Peyer's patch (tissue), 4 donors: ENCODE results near the gene ANO8. TPM values are rescaled to one million over a fixed set of nuclear protein-coding genes. Genes with fewer than 3 reads are reported as not detected.
A peak's percentile ranks its signal among the peaks of the same experiment; 100 is the strongest.

ENCODE experiments used
- DNase-seq, 3 donors: peaks; one replicate each; pipeline ENCODE4 v3.0.0-alpha.2; 2017 to 2019
- H3K27ac ChIP-seq, 4 donors: fragments of 200-600 bp; sonication (generic); one replicate each; pipeline ENCODE4 v1.5.1; 2016 to 2019
- H3K27me3 ChIP-seq, 2 donors: fragments of 200-600 bp; sonication (generic); one replicate each; pipeline ENCODE4 v1.5.1; 2019
- H3K36me3 ChIP-seq, 3 donors: fragments of 200-600 bp; sonication (generic); one replicate each; pipeline ENCODE4 v1.5.1; 2016 to 2019
- H3K4me1 ChIP-seq, 4 donors: fragments of 200-600 bp; sonication (generic); one replicate each; pipeline ENCODE4 v1.5.1; 2016 to 2019
- H3K4me3 ChIP-seq, 4 donors: fragments of 200-600 bp; sonication (generic); 1 replicate in 3 of 4; 2 replicates in 1 of 4; pipeline ENCODE4 v1.5.1; 2016 to 2019; ENCODE audit warnings: mild to moderate bottlenecking in 1 of 4
- H3K9me3 ChIP-seq, 4 donors: fragments of 200-600 bp; sonication (generic); one replicate each; pipeline ENCODE4 v1.5.1; 2016 to 2019; ENCODE audit warnings: mild to moderate bottlenecking in 1 of 4
- POLR2A ChIP-seq, 2 donors: fragments of 450-650 bp; IDR thresholded peaks; one replicate each; pipeline ENCODE4 v1.5.1; 2017; ENCODE audit warnings: antibody characterized with exemption in 2 of 2, mild to moderate bottlenecking in 2 of 2, moderate library complexity in 2 of 2
- total RNA-seq, 4 donors: library from RNA; depleted of rRNA; stranded (reverse); fragments of >200 nt; gene quantifications; one replicate each; pipeline ENCODE4 v1.1.0, GENCODE V29; 2016
- TF ChIP-seq, protein P1 (sequence below), 6 experiments: fragments of 450-650 bp in 4 of 6; fragments of 200-600 bp in 2 of 6; sonication (generic) in 1 of 6; IDR thresholded peaks; one replicate each; pipeline ENCODE4 v1.5.1; 2017 to 2019; ENCODE audit warnings: antibody characterized with exemption in 6 of 6, mild to moderate bottlenecking in 3 of 6, moderate library complexity in 1 of 6

Gene ANO8
- total RNA-seq, 4 donors from 2014 or later: 10.3 to 18.9 (median 16.0) TPM

DNA sequence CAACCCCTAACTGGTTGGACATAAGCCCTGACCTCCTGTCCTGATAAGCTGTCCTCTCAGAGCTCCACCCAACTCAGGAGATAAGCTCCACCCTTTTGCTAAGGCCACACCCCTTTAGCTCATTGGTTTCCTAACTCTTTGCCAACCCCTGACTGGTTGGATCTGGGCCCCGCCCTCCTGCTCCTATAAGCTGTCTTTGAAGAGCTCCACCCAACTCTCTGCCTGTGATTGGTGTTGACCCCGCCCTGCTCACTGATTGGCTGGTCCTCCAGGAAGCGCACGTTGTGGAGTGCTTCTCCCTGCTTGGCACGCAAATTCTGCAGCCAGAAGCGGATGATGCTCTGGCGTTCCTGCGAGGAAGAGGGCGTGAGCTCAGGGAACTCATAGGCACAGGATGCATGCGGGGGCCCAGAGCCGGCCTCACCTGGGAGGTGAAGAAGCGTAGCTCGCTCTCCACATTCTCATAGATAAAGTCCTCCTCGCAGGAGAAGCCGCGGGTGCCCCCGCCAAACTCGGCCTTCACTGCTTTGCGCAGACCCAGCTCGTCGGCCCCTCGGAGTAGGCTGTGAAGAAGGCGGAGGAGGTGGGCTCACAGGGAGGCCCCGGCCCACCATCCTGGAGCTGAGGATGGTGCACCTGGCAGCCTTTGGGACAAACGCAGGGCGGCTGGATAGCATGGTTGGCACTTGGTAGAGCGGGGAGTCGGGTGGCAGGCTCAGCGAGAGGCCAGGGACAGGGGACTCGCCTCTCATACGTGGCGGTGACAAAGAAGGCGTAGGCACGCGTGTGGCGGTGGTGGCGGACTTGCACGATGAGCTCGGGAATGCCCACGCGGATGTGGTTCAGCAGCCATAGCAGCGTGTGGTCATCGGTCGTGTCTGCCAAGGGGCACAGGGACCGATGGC, 1.7 kb downstream of the ANO8 start:
- H3K4me1 ChIP-seq: peaks cover 8 to 48% (median 23%) of the 10 kb centered on the region in 4 donors
- H3K4me3 ChIP-seq: no peak overlapping the region
- peaks cover 0 to 8% of the 10 kb centered on the region in 2 donors for H3K27me3 ChIP-seq
- H3K36me3 ChIP-seq: no peaks in the 10 kb centered on the region
- TF ChIP-seq, protein P1, sequence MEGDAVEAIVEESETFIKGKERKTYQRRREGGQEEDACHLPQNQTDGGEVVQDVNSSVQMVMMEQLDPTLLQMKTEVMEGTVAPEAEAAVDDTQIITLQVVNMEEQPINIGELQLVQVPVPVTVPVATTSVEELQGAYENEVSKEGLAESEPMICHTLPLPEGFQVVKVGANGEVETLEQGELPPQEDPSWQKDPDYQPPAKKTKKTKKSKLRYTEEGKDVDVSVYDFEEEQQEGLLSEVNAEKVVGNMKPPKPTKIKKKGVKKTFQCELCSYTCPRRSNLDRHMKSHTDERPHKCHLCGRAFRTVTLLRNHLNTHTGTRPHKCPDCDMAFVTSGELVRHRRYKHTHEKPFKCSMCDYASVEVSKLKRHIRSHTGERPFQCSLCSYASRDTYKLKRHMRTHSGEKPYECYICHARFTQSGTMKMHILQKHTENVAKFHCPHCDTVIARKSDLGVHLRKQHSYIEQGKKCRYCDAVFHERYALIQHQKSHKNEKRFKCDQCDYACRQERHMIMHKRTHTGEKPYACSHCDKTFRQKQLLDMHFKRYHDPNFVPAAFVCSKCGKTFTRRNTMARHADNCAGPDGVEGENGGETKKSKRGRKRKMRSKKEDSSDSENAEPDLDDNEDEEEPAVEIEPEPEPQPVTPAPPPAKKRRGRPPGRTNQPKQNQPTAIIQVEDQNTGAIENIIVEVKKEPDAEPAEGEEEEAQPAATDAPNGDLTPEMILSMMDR (IDR thresholded peaks at IDR 0.05): no peak
- TF ChIP-seq POLR2A (IDR thresholded peaks at IDR 0.05): no peak
- no peaks in the 10 kb centered on the region for H3K9me3 ChIP-seq
- no peak overlapping the region for H3K27ac ChIP-seq
- no peak for DNase-seq

DNA sequence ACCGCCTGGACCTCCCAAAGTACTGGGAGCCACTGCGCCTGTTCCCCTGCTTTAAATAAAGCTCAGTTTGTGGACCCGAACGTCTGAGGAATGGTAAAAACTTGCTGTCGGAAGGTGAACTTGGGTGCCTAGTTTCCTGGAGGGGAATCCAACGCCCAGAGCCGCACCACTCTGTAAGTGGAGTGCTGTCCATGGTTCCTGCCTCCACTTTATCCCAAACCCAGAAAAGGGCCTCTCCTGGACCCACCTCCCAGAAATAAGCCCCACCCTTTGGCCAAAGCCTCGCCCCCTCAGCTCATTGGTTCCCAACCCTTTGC, 2.3 kb downstream of the ANO8 start:
- no peak for TF ChIP-seq POLR2A (IDR thresholded peaks at IDR 0.05)
- TF ChIP-seq, protein P1 (IDR thresholded peaks at IDR 0.05): no peak
- Histone ChIP-seq H3K4me1 (peaks cover 8 to 47% (median 22%) of the 10 kb centered on the region in 4 donors), H3K27ac (no peak overlapping the region), H3K36me3 (no peaks in the 10 kb centered on the region), H3K9me3 (no peaks in the 10 kb centered on the region), H3K4me3 (no peak overlapping the region), H3K27me3 (peaks cover 0 to 8% of the 10 kb centered on the region in 2 donors)
- DNase-seq: no peak

GRCh38 chr19:17331045-17331558, 3.6 kb downstream of the ANO8 start:
- Histone ChIP-seq H3K4me1 (peaks cover 8 to 48% (median 22%) of the 10 kb centered on the region in 4 donors), H3K27me3 (peaks cover 0 to 8% of the 10 kb centered on the region in 2 donors), H3K27ac (no peak overlapping the region), H3K4me3 (no peak overlapping the region), H3K9me3 (no peaks in the 10 kb centered on the region), H3K36me3 (no peaks in the 10 kb centered on the region)
- TF ChIP-seq, protein P1 (IDR thresholded peaks at IDR 0.05): no peak
- no peak for TF ChIP-seq POLR2A (IDR thresholded peaks at IDR 0.05)
- no peak for DNase-seq

DNA sequence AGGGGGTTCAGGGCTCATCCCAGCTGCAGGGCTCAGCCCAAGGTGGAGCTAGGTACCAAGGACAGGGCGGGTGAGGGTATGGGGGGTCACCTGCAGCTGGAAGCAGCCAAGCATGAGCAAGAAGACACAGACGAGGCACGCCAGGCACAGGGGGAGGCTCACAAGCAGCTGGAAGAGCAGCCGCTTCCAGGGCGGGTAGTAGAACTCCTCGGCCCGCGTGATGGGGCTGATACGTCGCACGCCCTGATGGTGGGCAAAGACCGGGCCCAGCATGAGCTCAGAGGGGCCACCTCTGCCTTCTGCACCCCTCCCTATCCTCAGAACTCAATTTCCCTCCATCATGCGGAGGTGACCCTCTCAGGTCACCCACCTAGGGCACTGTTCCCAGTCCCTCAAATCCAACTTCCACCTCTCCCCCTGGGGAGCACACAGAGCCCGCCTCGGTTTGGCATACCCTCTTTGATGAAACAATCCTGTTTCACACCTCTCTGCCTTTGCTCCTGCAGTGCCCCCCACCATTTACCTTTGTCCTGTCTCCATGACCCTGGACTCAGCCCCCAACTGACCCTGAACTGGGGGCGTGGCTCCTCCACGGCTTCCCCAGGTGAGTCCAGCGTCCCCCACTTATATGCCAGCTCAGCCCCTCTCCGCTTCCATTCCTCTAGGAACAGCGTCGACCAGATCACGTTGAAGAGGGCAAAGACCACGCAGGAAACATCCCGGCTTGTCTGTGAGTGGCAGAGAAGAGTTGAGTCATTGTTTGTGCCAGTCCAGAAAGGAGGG, 4.2 kb downstream of the ANO8 start:
- Histone ChIP-seq H3K4me3 (no peak overlapping the region), H3K36me3 (no peaks in the 10 kb centered on the region), H3K27ac (no peak overlapping the region), H3K4me1 (peaks cover 8 to 43% (median 22%) of the 10 kb centered on the region in 4 donors), H3K27me3 (peaks cover 0 to 8% of the 10 kb centered on the region in 2 donors), H3K9me3 (no peaks in the 10 kb centered on the region)
- DNase-seq: no peak
- no peak for TF ChIP-seq POLR2A (IDR thresholded peaks at IDR 0.05)

DNA sequence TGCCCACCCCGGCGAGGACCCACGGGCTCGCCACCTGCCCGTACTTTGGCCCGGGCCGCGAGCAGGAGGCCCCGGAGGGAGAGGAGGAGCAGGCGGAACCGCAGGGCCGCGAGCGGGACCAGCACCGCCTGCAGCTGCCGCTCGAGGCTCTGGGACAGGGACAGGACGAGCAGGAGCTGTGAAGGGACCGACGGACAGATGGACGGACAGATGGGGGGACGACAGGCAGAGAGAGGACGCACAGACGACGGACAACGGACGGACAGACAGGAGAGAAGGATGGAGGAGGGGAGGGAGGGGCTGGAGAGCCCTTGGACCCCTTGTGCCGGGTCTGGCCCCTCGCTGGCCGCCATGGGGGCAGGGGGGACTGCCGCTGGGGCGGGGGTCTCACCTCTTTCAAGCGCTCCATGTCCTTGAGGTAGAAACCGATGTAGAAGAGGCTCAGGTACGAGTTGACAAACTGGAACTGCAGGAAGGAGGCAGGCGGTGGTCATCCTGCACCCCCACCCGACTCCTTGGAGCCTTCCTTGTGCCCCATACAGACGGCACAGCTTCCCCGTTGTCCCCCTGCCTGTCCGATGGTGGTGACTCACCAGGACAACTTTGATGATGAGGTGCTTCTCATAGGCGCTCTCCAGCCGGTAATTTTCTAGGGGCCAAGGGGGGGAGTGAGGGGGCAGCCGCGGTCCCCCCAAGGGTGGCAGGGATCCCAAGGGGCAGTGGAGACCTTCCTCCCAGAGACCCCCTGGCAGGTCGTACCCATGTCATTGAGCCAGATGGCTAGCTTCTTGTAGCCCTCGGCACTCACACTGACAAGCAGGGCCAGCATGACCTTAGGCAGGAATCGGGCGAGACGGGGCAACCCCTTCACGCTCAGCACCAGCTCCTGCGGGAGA, 5.0 kb downstream of the ANO8 start:
- DNase-seq: no peak
- H3K36me3 ChIP-seq: no peaks in the 10 kb centered on the region
- TF ChIP-seq, protein P1 (IDR thresholded peaks at IDR 0.05): no peak
- no peak for TF ChIP-seq POLR2A (IDR thresholded peaks at IDR 0.05)
- peaks cover 0 to 8% of the 10 kb centered on the region in 2 donors for H3K27me3 ChIP-seq
- H3K4me3 ChIP-seq: peak overlapping the region; percentile 48 to 73 (median 64)
- no peaks in the 10 kb centered on the region for H3K9me3 ChIP-seq
- peak overlapping the region in 1 of 4 donors; percentile 73 for H3K27ac ChIP-seq
- peaks cover 3 to 37% (median 22%) of the 10 kb centered on the region in 4 donors for H3K4me1 ChIP-seq
